Measurements from ENCODE around the gene TTC28.

TTC28 gene

GRCh38 chr22:28142361-28142961 lies 537.2 kb downstream of the TTC28 start:
- Histone ChIP-seq H3K27me3 (ENCODE audit: insufficient read depth, low read length) (no peaks in the 10 kb centered on the region), H3K36me3 (ENCODE audit: insufficient read depth, low read length) (no peaks in the 10 kb centered on the region), H3K4me3 (ENCODE audit: low read depth, low read length) (peak overlapping the region; percentile 62), H3K4me1 (ENCODE audit: control insufficient read depth, insufficient read depth, low read length, unreplicated experiment) (peaks cover 47% of the 10 kb centered on the region), H3K79me2 (ENCODE audit: control insufficient read depth, insufficient read depth, low read length, unreplicated experiment) (no peaks in the 10 kb centered on the region), H3K27ac (ENCODE audit: low read depth, low read length) (peak overlapping the region; percentile 92), H2AFZ (ENCODE audit: low read length, unreplicated experiment) (peak overlapping the region; percentile 39)

GRCh38 chr22:28141614-28142013 lies 538.0 kb downstream of the TTC28 start:
- Histone ChIP-seq H3K79me2 (ENCODE audit: control insufficient read depth, insufficient read depth, low read length, unreplicated experiment) (no peaks in the 10 kb centered on the region), H3K27ac (ENCODE audit: low read depth, low read length) (peak overlapping the region; percentile 92), H2AFZ (ENCODE audit: low read length, unreplicated experiment) (peak overlapping the region; percentile 39), H3K27me3 (ENCODE audit: insufficient read depth, low read length) (no peaks in the 10 kb centered on the region), H3K4me3 (ENCODE audit: low read depth, low read length) (peak overlapping the region; percentile 62), H3K4me1 (ENCODE audit: control insufficient read depth, insufficient read depth, low read length, unreplicated experiment) (peaks cover 47% of the 10 kb centered on the region), H3K36me3 (ENCODE audit: insufficient read depth, low read length) (no peaks in the 10 kb centered on the region)

- Histone ChIP-seq H3K27ac (ENCODE audit: low read depth, low read length) (peak overlapping the region; percentile 79), H3K4me1 (ENCODE audit: control insufficient read depth, insufficient read depth, low read length, unreplicated experiment) (peaks cover 47% of the 10 kb centered on the region), H3K36me3 (ENCODE audit: insufficient read depth, low read length) (no peaks in the 10 kb centered on the region), H3K27me3 (ENCODE audit: insufficient read depth, low read length) (no peaks in the 10 kb centered on the region), H3K79me2 (ENCODE audit: control insufficient read depth, insufficient read depth, low read length, unreplicated experiment) (no peaks in the 10 kb centered on the region), H2AFZ (ENCODE audit: low read length, unreplicated experiment) (peak overlapping the region; percentile 84), H3K4me3 (ENCODE audit: low read depth, low read length) (peak overlapping the region; percentile 40; the same call in 1 of the 2 replicates)
Observed at GRCh38 chr22:28139961-28140360, 539.7 kb downstream of the TTC28 start.

GRCh38 chr22:28139516-28139915 lies 540.1 kb downstream of the TTC28 start:
- peak overlapping the region; percentile 84 for H2AFZ ChIP-seq (ENCODE audit: low read length, unreplicated experiment)
- peaks cover 47% of the 10 kb centered on the region for H3K4me1 ChIP-seq (ENCODE audit: control insufficient read depth, insufficient read depth, low read length, unreplicated experiment)
- H3K27me3 ChIP-seq (ENCODE audit: insufficient read depth, low read length) = no peaks in the 10 kb centered on the region
- H3K79me2 ChIP-seq (ENCODE audit: control insufficient read depth, insufficient read depth, low read length, unreplicated experiment) = no peaks in the 10 kb centered on the region
- peak overlapping the region; percentile 79 for H3K27ac ChIP-seq (ENCODE audit: low read depth, low read length)
- 0 out of 2 replicates have a peak overlapping the region, but pooled peaks have one; percentile 40 for H3K4me3 ChIP-seq (ENCODE audit: low read depth, low read length)
- no peaks in the 10 kb centered on the region for H3K36me3 ChIP-seq (ENCODE audit: insufficient read depth, low read length)

- H3K79me2 ChIP-seq (ENCODE audit: control insufficient read depth, insufficient read depth, low read length, unreplicated experiment) = no peaks in the 10 kb centered on the region
- H3K27ac ChIP-seq (ENCODE audit: low read depth, low read length) = no peak overlapping the region
- no peak overlapping the region for H3K4me3 ChIP-seq (ENCODE audit: low read depth, low read length)
- no peak overlapping the region for H2AFZ ChIP-seq (ENCODE audit: low read length, unreplicated experiment)
- no peaks in the 10 kb centered on the region for H3K36me3 ChIP-seq (ENCODE audit: insufficient read depth, low read length)
- peaks cover 30% of the 10 kb centered on the region for H3K4me1 ChIP-seq (ENCODE audit: control insufficient read depth, insufficient read depth, low read length, unreplicated experiment)
- H3K27me3 ChIP-seq (ENCODE audit: insufficient read depth, low read length) = no peaks in the 10 kb centered on the region
Observed at GRCh38 chr22:28137036-28137435, 542.6 kb downstream of the TTC28 start.

- H3K27ac ChIP-seq (ENCODE audit: low read depth, low read length) = no peak overlapping the region
- no peak overlapping the region for H2AFZ ChIP-seq (ENCODE audit: low read length, unreplicated experiment)
- no peaks in the 10 kb centered on the region for H3K36me3 ChIP-seq (ENCODE audit: insufficient read depth, low read length)
- H3K4me3 ChIP-seq (ENCODE audit: low read depth, low read length) = no peak overlapping the region
- H3K27me3 ChIP-seq (ENCODE audit: insufficient read depth, low read length) = no peaks in the 10 kb centered on the region
- H3K79me2 ChIP-seq (ENCODE audit: control insufficient read depth, insufficient read depth, low read length, unreplicated experiment) = no peaks in the 10 kb centered on the region
- H3K4me1 ChIP-seq (ENCODE audit: control insufficient read depth, insufficient read depth, low read length, unreplicated experiment) = no peaks in the 10 kb centered on the region
Observed at GRCh38 chr22:28132466-28132865, 547.2 kb downstream of the TTC28 start.

GRCh38 chr22:28129319-28129962 lies 550.2 kb downstream of the TTC28 start:
- Histone ChIP-seq H3K27ac (ENCODE audit: low read depth, low read length) (no peak overlapping the region), H3K27me3 (ENCODE audit: insufficient read depth, low read length) (no peaks in the 10 kb centered on the region), H3K36me3 (ENCODE audit: insufficient read depth, low read length) (no peaks in the 10 kb centered on the region), H3K4me3 (ENCODE audit: low read depth, low read length) (no peak overlapping the region), H2AFZ (ENCODE audit: low read length, unreplicated experiment) (no peak overlapping the region), H3K79me2 (ENCODE audit: control insufficient read depth, insufficient read depth, low read length, unreplicated experiment) (no peaks in the 10 kb centered on the region), H3K4me1 (ENCODE audit: control insufficient read depth, insufficient read depth, low read length, unreplicated experiment) (no peaks in the 10 kb centered on the region)

GRCh38 chr22:28128827-28129226 lies 550.8 kb downstream of the TTC28 start:
- H3K4me1 ChIP-seq (ENCODE audit: control insufficient read depth, insufficient read depth, low read length, unreplicated experiment) = no peaks in the 10 kb centered on the region
- H3K27ac ChIP-seq (ENCODE audit: low read depth, low read length) = no peak overlapping the region
- no peaks in the 10 kb centered on the region for H3K79me2 ChIP-seq (ENCODE audit: control insufficient read depth, insufficient read depth, low read length, unreplicated experiment)
- no peaks in the 10 kb centered on the region for H3K27me3 ChIP-seq (ENCODE audit: insufficient read depth, low read length)
- H2AFZ ChIP-seq (ENCODE audit: low read length, unreplicated experiment) = no peak overlapping the region
- H3K36me3 ChIP-seq (ENCODE audit: insufficient read depth, low read length) = no peaks in the 10 kb centered on the region
- no peak overlapping the region for H3K4me3 ChIP-seq (ENCODE audit: low read depth, low read length)

- Histone ChIP-seq H3K27ac (ENCODE audit: low read depth, low read length) (no peak overlapping the region), H3K27me3 (ENCODE audit: insufficient read depth, low read length) (no peaks in the 10 kb centered on the region), H3K79me2 (ENCODE audit: control insufficient read depth, insufficient read depth, low read length, unreplicated experiment) (no peaks in the 10 kb centered on the region), H3K36me3 (ENCODE audit: insufficient read depth, low read length) (no peaks in the 10 kb centered on the region), H2AFZ (ENCODE audit: low read length, unreplicated experiment) (no peak overlapping the region), H3K4me1 (ENCODE audit: control insufficient read depth, insufficient read depth, low read length, unreplicated experiment) (peaks cover 4% of the 10 kb centered on the region), H3K4me3 (ENCODE audit: low read depth, low read length) (no peak overlapping the region)
Observed at GRCh38 chr22:28125799-28126198, 553.8 kb downstream of the TTC28 start.

- Histone ChIP-seq H3K36me3 (ENCODE audit: insufficient read depth, low read length) (no peaks in the 10 kb centered on the region), H2AFZ (ENCODE audit: low read length, unreplicated experiment) (no peak overlapping the region), H3K27ac (ENCODE audit: low read depth, low read length) (no peak overlapping the region), H3K79me2 (ENCODE audit: control insufficient read depth, insufficient read depth, low read length, unreplicated experiment) (no peaks in the 10 kb centered on the region), H3K4me1 (ENCODE audit: control insufficient read depth, insufficient read depth, low read length, unreplicated experiment) (peaks cover 4% of the 10 kb centered on the region), H3K27me3 (ENCODE audit: insufficient read depth, low read length) (no peaks in the 10 kb centered on the region), H3K4me3 (ENCODE audit: low read depth, low read length) (no peak overlapping the region)
Observed at GRCh38 chr22:28123989-28124766, 555.5 kb downstream of the TTC28 start.
